K562 (cell line): Measurements from ENCODE around the gene MRFAP1. TPM values are rescaled to one million over a fixed set of nuclear protein-coding genes. Genes with fewer than 3 reads are reported as not detected.

ENCODE experiments used
- ATAC-seq: fragments of 200-7000 bp; cut with Tn5 transposase; 3 replicates; pipeline ENCODE4 v1.9.1; 2020; ENCODE audit warnings: moderate library complexity
- BruUV-seq: library from RNA; stranded (reverse); fragments of 400-500 nt; replicated peaks from 2 replicates; lab custom pipeline; 2021; lab: Mats Ljungman, UMichigan
- CTCF ChIA-PET: fragments of 300-600 bp; formaldehyde crosslinking; extraction: SDS; loops from one replicate; lab custom pipeline; 2021; ENCODE audit warnings: low intra/inter-chr PET ratio; lab: Yijun Ruan, JAX
- POLR2A ChIA-PET: fragments of 300-600, 350-650 bp; sonication (Branson Sonifier 250); formaldehyde crosslinking; extraction: SDS; loops from one replicate; lab custom pipeline; 2021; ENCODE audit warnings: antibody characterized with exemption, inconsistent platforms; lab: Yijun Ruan, JAX
- DNase-seq, 4 experiments: peaks; one replicate each; pipeline versions ENCODE4 v3.0.0 to v3.0.0-alpha.2; 2011 to 2018; ENCODE audit warnings: low spot score in 3 of 4, mixed read lengths in 3 of 4; ENCODE audit errors: extremely low read depth in 1 of 4
- FAIRE-seq: peaks from 2 replicates; lab custom pipeline; 2011; peaks lifted over from hg19 to GRCh38; lab: Jason Lieb, UNC
- H2AFZ ChIP-seq: 2 replicates; pipeline ENCODE4 v1.6.0; 2011; ENCODE audit warnings: low read depth, low read length, control low read depth, inconsistent platforms
- H3K27ac ChIP-seq: fragments of 200-600 bp; 3 replicates; pipeline ENCODE4 v1.8.0; 2011; ENCODE audit warnings: low read depth, mild to moderate bottlenecking, control low read depth, inconsistent platforms, low read length, moderate library complexity, mixed read lengths; ENCODE audit errors: extremely low read depth
- H3K27me3 ChIP-seq, 2 experiments: fragments of 300-600 bp in 1 of 2; 2 replicates in 1 of 2; 3 replicates in 1 of 2; pipeline versions ENCODE4 v1.6.0 to v1.8.0; 2011; ENCODE audit warnings: inconsistent platforms in 2 of 2, low read length in 2 of 2, mild to moderate bottlenecking in 1 of 2, mixed read lengths in 1 of 2, moderate library complexity in 1 of 2; ENCODE audit not compliant: control insufficient read depth in 2 of 2, insufficient read depth in 2 of 2
- H3K36me3 ChIP-seq: fragments of 300-600 bp; 3 replicates; pipeline ENCODE4 v1.8.0; 2011; ENCODE audit warnings: mild to moderate bottlenecking, low read length, inconsistent platforms; ENCODE audit not compliant: control insufficient read depth, insufficient read depth
- H3K4me1 ChIP-seq, 2 experiments: fragments of 200-600 bp in 1 of 2; replicated peaks in 1 of 2; 2 replicates in 1 of 2; 3 replicates in 1 of 2; pipeline versions ENCODE4 v1.5.1 to v1.8.0; 2011; ENCODE audit warnings: inconsistent platforms in 2 of 2, low read length in 2 of 2, mild to moderate bottlenecking in 1 of 2, mixed read lengths in 1 of 2, moderate library complexity in 1 of 2; ENCODE audit not compliant: control insufficient read depth in 2 of 2, insufficient read depth in 2 of 2
- H3K4me2 ChIP-seq: 2 replicates; pipeline ENCODE4 v1.6.1; 2011; ENCODE audit warnings: low read length, control low read depth, inconsistent platforms, mixed read lengths; ENCODE audit not compliant: insufficient read depth
- H3K4me3 ChIP-seq: fragments of 200-600 bp; sonication (generic), shearing (Covaris generic); 2 replicates; pipeline ENCODE4 v1.5.1; 2016; ENCODE audit warnings: control low read depth, inconsistent platforms
- H3K79me2 ChIP-seq: fragments of 200-600 bp; 3 replicates; pipeline ENCODE4 v1.8.0; 2011; ENCODE audit warnings: low read length, inconsistent platforms; ENCODE audit not compliant: control insufficient read depth, insufficient read depth
- H3K9ac ChIP-seq, 2 experiments: 2 replicates each; pipeline versions ENCODE4 v1.6.0 to v1.6.1; 2011; ENCODE audit warnings: low read depth in 2 of 2, low read length in 2 of 2, control low read depth in 1 of 2, inconsistent platforms in 1 of 2, mild to moderate bottlenecking in 1 of 2, mixed read lengths in 1 of 2; ENCODE audit not compliant: insufficient read depth in 1 of 2
- H3K9me1 ChIP-seq: one replicate; pipeline ENCODE4 v1.6.0; 2011; ENCODE audit warnings: inconsistent platforms, mild to moderate bottlenecking, low read length, moderate library complexity; ENCODE audit not compliant: control insufficient read depth, insufficient read depth
- H3K9me3 ChIP-seq: replicated peaks from 2 replicates; pipeline ENCODE4 v1.5.1; 2011; ENCODE audit warnings: low read depth, low read length, inconsistent platforms; ENCODE audit not compliant: control insufficient read depth, insufficient read depth
- H4K20me1 ChIP-seq: replicated peaks from 2 replicates; pipeline ENCODE4 v1.6.1; 2011; ENCODE audit warnings: low read length, inconsistent platforms, mixed read lengths; ENCODE audit not compliant: control insufficient read depth, insufficient read depth
- CREB3 ChIP-seq: fragments of 450-650 bp; conservative IDR thresholded peaks from 2 replicates; pipeline ENCODE4 v1.6.1; 2016; ENCODE audit warnings: missing genetic modification characterization, low read depth, mild to moderate bottlenecking, missing compliant biosample characterization, moderate library complexity
- DEAF1 ChIP-seq: fragments of 450-650 bp; formaldehyde crosslinking; IDR thresholded peaks from 2 replicates; pipeline ENCODE4 v1.4.0; 2020; ENCODE audit warnings: mild to moderate bottlenecking, moderate library complexity
- DLX4 ChIP-seq: fragments of 250-450 bp; sonication (Bioruptor Pico); IDR thresholded peaks from 2 replicates; pipeline ENCODE4 v1.6.1; 2021; ENCODE audit warnings: mild to moderate bottlenecking
- ESRRA ChIP-seq: fragments of 450-650 bp; IDR thresholded peaks from 2 replicates; pipeline ENCODE4 v1.6.1; 2014; ENCODE audit warnings: low read depth, mild to moderate bottlenecking, moderate library complexity, borderline replicate concordance
- FOXA3 ChIP-seq, 2 experiments: fragments of 450-650 bp in 1 of 2; sonication (generic) in 1 of 2; formaldehyde crosslinking; IDR thresholded peaks in 1 of 2; conservative IDR thresholded peaks in 1 of 2; 2 replicates each; pipeline versions ENCODE4 v1.4.0 to v1.8.0; 2020 to 2022; ENCODE audit warnings: mild to moderate bottlenecking in 2 of 2, missing genetic modification reagents in 1 of 2
- GTF2F1 ChIP-seq: IDR thresholded peaks from 2 replicates; pipeline ENCODE4 v1.6.1; 2011; ENCODE audit warnings: low read depth, low read length, improper control_type of control experiment
- NFRKB ChIP-seq: fragments of 450-650 bp; IDR thresholded peaks from 2 replicates; pipeline ENCODE4 v1.6.1; 2016; ENCODE audit warnings: low read depth
- TFAP4 ChIP-seq: sonication (generic); formaldehyde crosslinking; IDR thresholded peaks from 2 replicates; pipeline ENCODE4 v1.8.0; 2022; ENCODE audit warnings: missing genetic modification reagents, mild to moderate bottlenecking, moderate library complexity, borderline replicate concordance
- TFE3 ChIP-seq: fragments of 450-650 bp; formaldehyde crosslinking; IDR thresholded peaks from 2 replicates; pipeline ENCODE4 v1.4.0; 2020; ENCODE audit warnings: mild to moderate bottlenecking, mixed read lengths
- THRB ChIP-seq: fragments of 450-650 bp; formaldehyde crosslinking; conservative IDR thresholded peaks from 2 replicates; pipeline ENCODE4 v1.4.0; 2022; ENCODE audit warnings: mild to moderate bottlenecking, missing genetic modification characterization
- ZNF24 ChIP-seq: fragments of 450-650 bp; IDR thresholded peaks from 2 replicates; pipeline ENCODE4 v1.6.1; 2016
- ZNF253 ChIP-seq: fragments of 250-450 bp; sonication (Bioruptor Pico); conservative IDR thresholded peaks from 2 replicates; pipeline ENCODE4 v1.6.1; 2021; ENCODE audit warnings: mild to moderate bottlenecking
- ZNF436 ChIP-seq: fragments of 250-450, 450-650 bp; sonication (Bioruptor Pico); formaldehyde crosslinking; IDR thresholded peaks from 2 replicates; pipeline ENCODE4 v1.7.0; 2020; ENCODE audit warnings: mild to moderate bottlenecking
- ZNF696 ChIP-seq: fragments of 250-450 bp; sonication (Bioruptor Pico); conservative IDR thresholded peaks from 2 replicates; pipeline ENCODE4 v1.4.0; 2020; ENCODE audit warnings: mild to moderate bottlenecking, moderate library complexity
- ZNF785 ChIP-seq: fragments of 250-450 bp; sonication (Bioruptor Pico); IDR thresholded peaks from 2 replicates; pipeline ENCODE4 v1.4.0; 2020; ENCODE audit warnings: mild to moderate bottlenecking
- WGBS: fragments of 100-300 bp; shearing (Covaris generic); methylation state at CpG from one replicate; pipeline ENCODE4 v1.1.6; 2016; ENCODE audit warnings: low coverage, mixed read lengths; ENCODE audit not compliant: insufficient coverage; ENCODE audit errors: missing lambda C conversion rate; 5-methylcytosine and 5-hydroxymethylcytosine counted together
- in situ Hi-C: fragments of 300-500 bp; cut with MboI; formaldehyde crosslinking; loops from 4 replicates; pipeline ENCODE4 v1.15.0; 2018; ENCODE audit warnings: inconsistent platforms, mixed read lengths
- intact Hi-C: fragments of 100-400 bp; cut with micrococcal nuclease; formaldehyde crosslinking; loops from 2 replicates; pipeline ENCODE4 v1.14.2; 2022
- polyA plus RNA-seq, 8 experiments: library from polyadenylated mRNA; depleted of rRNA in 4 of 8; stranded (reverse) in 5 of 8; unstranded in 3 of 8; fragments of >200 nt; fragmentation: Nextera tagmentation in 2 of 8; fragmentation: Illumina TruSeq in 1 of 8; extraction: Ambion mirVana in 2 of 8; extraction: Trizol in 1 of 8; gene quantifications; 2 replicates each; pipeline versions ENCODE4 v1.2.1 to v1.2.3, GENCODE V29; 2011 to 2014; ENCODE audit warnings: inconsistent platforms in 1 of 8, missing spikeins in 1 of 8
- total RNA-seq, 7 experiments: library from RNA; depleted of rRNA in 6 of 7; stranded (reverse); fragments of >200 nt in 6 of 7; fragmentation: Illumina TruSeq in 2 of 7; extraction: Trizol in 2 of 7; gene quantifications; 2 replicates each; pipeline versions ENCODE4 v1.2.1 to v1.2.3, GENCODE V29; 2011 to 2021; ENCODE audit warnings: low replicate concordance in 1 of 7

MRFAP1 gene
- total and polyA plus RNA-seq, 9 of the 15 experiments (the other 6 are each of a cell fraction or from before 2014, with no cell fraction given), result 46.0 to 270 (median 151) TPM

GRCh38 chr4:6647582-6648230 is 7.2 kb downstream of the MRFAP1 start:
- ChIA-PET POLR2A (interaction anchor here (1.0 kb wide), 1 partner anchor 14 kb away, joined by 3 read pairs; no protein-coding TSS in a partner anchor), CTCF (no interaction called here)
- H3K4me2 ChIP-seq, result no peak overlapping the region
- no peak overlapping the region for H3K27ac ChIP-seq
- FAIRE-seq (no peak), DNase-seq (no peak), ATAC-seq (no peak; the same call in 2 of the 3 replicates)
- no peaks in the 10 kb centered on the region for H3K27me3 ChIP-seq
- H3K9me3 ChIP-seq, result no peaks in the 10 kb centered on the region
- peaks cover 4% of the 10 kb centered on the region in 2 experiments; a peak in 2 of 5 replicates for H3K4me1 ChIP-seq
- H3K36me3 ChIP-seq, result peaks cover 11% of the 10 kb centered on the region
- H2AFZ ChIP-seq, result peak overlapping the region; percentile 35; the same call in 1 of the 2 replicates
- no peaks in the 10 kb centered on the region for H3K9me1 ChIP-seq
- H3K4me3 ChIP-seq, result no peak overlapping the region
- BruUV-seq, result no TSS peak
- H3K79me2 ChIP-seq, result peaks cover 11% of the 10 kb centered on the region
- WGBS, result 46% methylated on average over 6 of the region's 6 CpGs
- no peak overlapping the region for H3K9ac ChIP-seq
- peaks cover 5% of the 10 kb centered on the region; the same call in 1 of the 2 replicates for H4K20me1 ChIP-seq
- intact Hi-C loops (no loop called here), in situ Hi-C loops (no loop called here)
- no peak for TF ChIP-seq ZNF436 (CRISPR knock-in tag)
- no peak for TF ChIP-seq CREB3 (tag)
- TF ChIP-seq ESRRA, result peak; percentile 71
- no peak for TF ChIP-seq FOXA3 (CRISPR knock-in tag; conservative IDR thresholded peaks at IDR 0.05 in 1 of 2, IDR thresholded peaks at IDR 0.05 in 1 of 2)
- TF ChIP-seq ZNF785 (CRISPR knock-in tag), result no peak
- no peak for TF ChIP-seq GTF2F1
- no peak for TF ChIP-seq ZNF253 (CRISPR knock-in tag)
- peak; percentile 29 for TF ChIP-seq TFE3 (CRISPR knock-in tag)
- no peak for TF ChIP-seq NFRKB
- no peak for TF ChIP-seq DEAF1
- no peak for TF ChIP-seq ZNF696 (CRISPR knock-in tag)
- peak; percentile 38; the same call in 1 of the 2 replicates for TF ChIP-seq TFAP4 (CRISPR knock-in tag)
- no peak for TF ChIP-seq DLX4 (CRISPR knock-in tag)
- TF ChIP-seq ZNF24, result no peak
- no peak for TF ChIP-seq THRB
